Fibroblast of mammary gland (primary cell): Measurements from ENCODE around the gene MOXD1.
"Not testable (repeated sequence)": the region's sequence is repeated elsewhere in the genome, so short reads cannot be mapped to it uniquely, and the experiment has no call there.

Source experiments
- DNase-seq: peaks from one replicate; pipeline ENCODE4 v3.0.0-alpha.2; 2010; ENCODE audit warnings: low read depth
- H3K4me3 ChIP-seq: 2 replicates; pipeline ENCODE4 v1.5.1; 2011; ENCODE audit warnings: low read depth, mild to moderate bottlenecking, low read length, moderate library complexity; ENCODE audit not compliant: control insufficient read depth
- CTCF ChIP-seq: conservative IDR thresholded peaks from 2 replicates; pipeline ENCODE4 v1.5.1; 2011; ENCODE audit warnings: low read depth, low read length, inconsistent platforms; ENCODE audit not compliant: control insufficient read depth, insufficient read depth

MOXD1 gene

GRCh38 chr6:132279592-132280139 lies 121.6 kb downstream of the MOXD1 start:
- peak; percentile 71 for DNase-seq
- H3K4me3 ChIP-seq, result peak overlapping the region; percentile 53
- TF ChIP-seq CTCF, result peak; percentile 79

GRCh38 chr6:132275066-132275970 lies 126.0 kb downstream of the MOXD1 start:
- H3K4me3 ChIP-seq, result no peak overlapping the region
- DNase-seq, result no peak
- no peak for TF ChIP-seq CTCF

- H3K4me3 ChIP-seq, result no peak overlapping the region
- TF ChIP-seq CTCF, result no peak
- DNase-seq, result no peak
These were observed 128.5 kb downstream of the MOXD1 start for GRCh38 chr6:132272776-132273175.

GRCh38 chr6:132270726-132271402 lies 130.4 kb downstream of the MOXD1 start:
- DNase-seq, result no peak
- H3K4me3 ChIP-seq, result no peak overlapping the region
- TF ChIP-seq CTCF, result no peak

GRCh38 chr6:132268666-132269065 lies 132.6 kb downstream of the MOXD1 start:
- not testable (repeated sequence) for DNase-seq, H3K4me3 ChIP-seq

GRCh38 chr6:132268209-132268608 lies 133.1 kb downstream of the MOXD1 start:
- no peak for DNase-seq

More at GRCh38 chr6:132268209-132268608, 133.1 kb downstream of the MOXD1 start:
- no peak overlapping the region for H3K4me3 ChIP-seq
- TF ChIP-seq CTCF, result no peak
